Measurements from ENCODE around the gene ABCA4.

- no peak for TF ChIP-seq ZNF473 (tag by site-specific recombination; IDR thresholded peaks at IDR 0.05)
- no peak for TF ChIP-seq ZNF114 (tag by site-specific recombination; IDR thresholded peaks at IDR 0.05)
- no peak for TF ChIP-seq ZBTB49 (tag by site-specific recombination; IDR thresholded peaks at IDR 0.05; ENCODE audit: low read depth)
- no peak for TF ChIP-seq CTCF (tag by site-specific recombination; IDR thresholded peaks at IDR 0.05)
- no peak for TF ChIP-seq PRDM1 (tag by site-specific recombination; IDR thresholded peaks at IDR 0.05)
- TF ChIP-seq KLF1 (tag by site-specific recombination; IDR thresholded peaks at IDR 0.05), result no peak
- no peak for TF ChIP-seq PRDM10 (tag by site-specific recombination; IDR thresholded peaks at IDR 0.05)
- TF ChIP-seq ZNF423 (tag by site-specific recombination; IDR thresholded peaks at IDR 0.05), result no peak
These were observed 84.2 kb downstream of the ABCA4 start for GRCh38 chr1:94036730-94037129.

All from HEK293 (cell line).